HG03439 (cell line): ENCODE results near the gene SCML1.
"Not testable (repeated sequence)": the region's sequence is repeated elsewhere in the genome, so short reads cannot be mapped to it uniquely, and the experiment has no call there.

Source experiments
- ATAC-seq: cut with Tn5 transposase; IDR thresholded peaks from one replicate; pipeline ENCODE4 v1.9.1; 2021; ENCODE audit warnings: mild to moderate bottlenecking, moderate library complexity; ENCODE audit not compliant: unreplicated experiment

SCML1 gene

DNA sequence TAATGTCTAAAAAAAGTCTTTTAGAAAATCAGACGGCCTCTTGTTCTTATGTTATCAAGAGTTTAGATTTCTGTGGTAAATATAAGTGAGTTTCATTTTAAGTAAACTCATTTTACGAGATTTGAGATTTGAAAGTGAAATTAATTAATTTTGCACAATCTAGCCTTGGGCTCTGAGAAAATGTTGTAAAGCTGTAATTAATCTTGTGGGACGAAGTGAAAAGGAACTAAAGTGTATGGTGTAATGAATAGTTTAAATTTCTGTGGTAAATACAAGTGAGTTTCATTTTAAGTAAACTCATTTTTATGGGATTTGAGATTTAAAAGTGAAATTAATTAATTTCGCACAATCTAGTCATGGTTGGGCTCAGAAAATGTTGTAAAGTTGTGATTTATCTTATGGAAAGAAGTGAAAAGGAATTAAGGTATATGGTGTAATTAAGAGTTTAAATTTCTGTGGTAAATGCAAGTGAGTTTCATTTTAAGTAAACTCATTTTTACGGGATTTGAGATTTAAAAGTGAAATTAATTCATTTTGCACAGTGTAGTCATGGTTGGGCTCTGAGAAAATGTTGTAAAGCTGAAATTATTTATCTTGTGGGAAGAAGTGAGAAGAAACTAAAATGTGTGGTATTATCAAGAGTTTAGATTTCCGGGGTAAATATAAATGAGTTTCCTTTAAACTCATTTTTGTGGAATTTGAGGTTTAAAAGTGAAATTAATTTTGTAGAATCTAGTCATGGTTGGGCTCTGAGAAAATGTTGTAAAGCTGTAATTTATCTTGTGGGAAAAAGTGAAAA, 1.6 kb downstream of the SCML1 start:
- no peak for ATAC-seq

DNA sequence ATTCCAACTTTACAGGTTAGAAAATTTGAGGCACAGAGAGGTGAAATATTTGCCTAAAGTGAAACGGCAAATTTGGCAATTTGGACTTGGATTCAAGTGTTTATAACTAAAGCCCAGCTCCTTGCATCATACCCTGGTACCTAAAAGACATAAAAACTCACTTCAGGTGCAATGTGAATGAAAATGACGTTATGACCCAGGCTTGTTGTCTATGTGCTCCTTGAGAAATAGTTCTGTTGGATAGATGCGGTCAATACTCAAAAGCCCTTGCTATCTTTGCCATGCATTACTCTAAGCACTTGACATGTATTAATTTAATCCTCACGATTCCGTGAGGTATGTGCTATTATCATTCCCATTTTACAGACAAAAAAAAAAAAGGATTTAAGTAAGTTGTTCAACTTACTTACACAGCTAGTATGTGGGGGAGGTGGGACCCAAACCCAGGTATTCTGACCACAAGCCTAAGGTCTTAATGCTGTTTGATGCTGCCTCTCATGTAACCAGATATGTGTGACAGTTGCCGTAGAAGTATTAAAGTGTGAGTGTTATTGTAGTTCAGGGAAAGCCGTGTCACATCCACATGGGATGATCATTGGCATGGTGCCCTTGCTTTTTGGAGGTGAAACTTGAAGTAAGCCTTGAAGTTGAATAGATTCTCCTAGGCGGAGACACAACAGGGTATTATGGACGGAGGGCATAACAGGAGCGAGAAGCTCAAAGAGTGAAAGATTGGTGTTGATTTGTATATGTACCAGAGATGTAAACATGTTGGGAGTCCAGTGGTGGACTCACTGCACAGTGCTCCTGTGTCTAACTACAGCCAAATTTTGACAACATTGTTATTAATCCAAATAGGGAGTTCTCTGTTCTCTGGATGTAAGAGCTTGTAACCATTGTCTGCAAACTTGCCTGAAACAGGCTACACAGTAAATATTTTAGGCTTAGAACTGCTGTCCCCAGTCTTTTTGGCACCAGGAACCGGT, 3.1 kb downstream of the SCML1 start:
- ATAC-seq = no peak

DNA sequence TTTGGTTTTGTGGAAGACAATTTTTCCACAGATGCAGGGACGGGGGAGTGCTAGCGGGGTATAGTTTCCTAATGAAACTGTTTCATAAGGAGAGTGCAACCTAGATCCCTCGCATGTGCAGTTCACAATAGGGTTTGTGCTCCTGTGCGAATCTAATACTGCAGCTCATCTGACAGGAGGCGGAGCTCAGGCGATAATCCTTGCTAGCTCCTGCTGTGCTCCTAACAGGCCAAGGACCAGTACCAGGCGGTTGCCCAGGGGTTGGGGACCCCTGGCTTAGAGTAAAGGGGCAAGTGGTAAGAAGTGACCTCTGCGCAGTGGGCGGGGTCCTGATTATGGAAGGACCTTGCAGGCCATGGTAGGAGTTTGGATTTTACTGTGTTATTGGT, 3.8 kb downstream of the SCML1 start:
- no peak for ATAC-seq

DNA sequence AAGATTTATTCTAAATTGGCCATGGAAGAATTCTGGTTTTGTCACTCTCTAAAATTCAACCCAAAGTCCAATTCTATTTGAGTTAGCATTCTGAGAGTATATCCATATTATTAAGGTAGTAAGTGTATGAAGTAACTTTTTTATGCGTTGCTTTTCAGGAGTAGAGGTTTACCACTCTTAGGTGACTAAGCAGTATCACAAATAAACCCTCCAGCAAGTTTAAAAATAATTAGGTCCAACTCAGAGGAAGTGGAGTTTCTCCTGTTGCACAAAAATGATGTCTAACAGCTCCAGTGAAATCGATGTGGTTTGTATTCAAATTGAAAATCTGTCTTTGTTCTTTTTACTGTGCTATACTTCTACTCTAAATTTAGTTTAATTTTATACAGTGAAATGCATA, 6.6 kb downstream of the SCML1 start:
- no peak for ATAC-seq

DNA sequence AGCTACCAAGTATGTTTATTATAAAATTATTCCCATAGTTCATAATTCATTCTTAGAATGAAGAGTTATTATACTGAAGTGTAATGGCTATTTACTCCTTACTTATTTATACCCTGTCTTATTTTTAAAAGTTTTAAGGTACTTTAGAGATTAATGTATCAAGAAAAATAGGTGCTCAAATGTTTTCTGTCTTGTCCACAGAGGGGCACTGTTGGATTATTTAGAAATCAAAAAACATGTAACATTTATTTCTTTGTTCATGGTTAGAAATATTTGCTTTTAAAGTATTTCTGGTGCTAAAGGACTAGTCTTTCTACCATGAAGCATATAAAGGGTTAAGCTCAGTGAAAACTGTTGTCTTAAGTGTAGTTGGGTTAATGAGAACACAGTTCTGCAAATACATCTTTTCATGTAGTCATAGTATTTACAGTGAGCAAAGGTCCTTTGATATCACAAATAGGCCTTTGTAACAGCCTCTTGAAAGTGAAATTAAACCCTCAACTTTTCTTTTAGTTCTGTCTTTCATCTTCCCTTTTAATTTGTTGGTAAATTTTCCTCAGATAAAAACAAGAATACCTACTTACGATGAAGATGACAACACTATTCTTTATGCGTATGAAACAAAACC, 7.7 kb downstream of the SCML1 start:
- no peak for ATAC-seq

DNA sequence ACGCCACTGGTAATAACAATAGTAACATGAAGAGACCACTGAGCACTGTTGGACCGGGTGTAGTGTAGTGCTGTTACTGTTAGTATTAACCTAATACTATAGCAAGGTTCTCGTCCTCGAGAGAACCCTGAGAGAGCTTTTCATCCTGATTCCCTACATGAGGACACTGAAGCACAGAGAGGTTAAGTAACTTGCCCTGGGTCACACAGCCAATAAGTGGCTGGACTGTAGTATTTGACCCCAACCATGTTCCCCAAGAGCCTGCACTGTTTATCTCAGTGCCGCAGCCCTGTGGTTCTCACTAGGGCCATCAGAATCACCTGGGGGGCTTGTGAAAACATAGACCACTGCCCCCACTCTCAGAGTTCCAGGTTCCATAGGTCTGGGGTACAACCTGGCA, 10.4 kb downstream of the SCML1 start:
- ATAC-seq = no peak

DNA sequence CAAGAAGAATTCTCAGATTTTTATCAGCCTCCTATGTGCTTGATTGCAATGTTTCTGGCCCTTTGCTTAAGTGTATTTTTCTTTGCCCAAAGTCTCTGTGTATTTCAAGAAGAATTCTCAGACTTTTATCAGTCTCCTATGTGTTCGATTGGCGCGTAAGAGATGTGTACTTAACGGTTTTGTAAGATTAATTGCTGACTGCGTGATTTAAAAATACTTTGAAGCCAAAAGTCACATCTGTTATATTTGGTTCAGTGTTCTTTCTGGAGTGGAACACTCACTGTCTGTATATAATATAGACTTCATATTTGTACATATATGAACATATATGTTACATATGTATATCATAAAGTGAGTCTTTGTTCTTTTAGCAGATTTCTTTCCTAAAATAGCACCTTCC, 11.4 kb downstream of the SCML1 start:
- no peak for ATAC-seq

DNA sequence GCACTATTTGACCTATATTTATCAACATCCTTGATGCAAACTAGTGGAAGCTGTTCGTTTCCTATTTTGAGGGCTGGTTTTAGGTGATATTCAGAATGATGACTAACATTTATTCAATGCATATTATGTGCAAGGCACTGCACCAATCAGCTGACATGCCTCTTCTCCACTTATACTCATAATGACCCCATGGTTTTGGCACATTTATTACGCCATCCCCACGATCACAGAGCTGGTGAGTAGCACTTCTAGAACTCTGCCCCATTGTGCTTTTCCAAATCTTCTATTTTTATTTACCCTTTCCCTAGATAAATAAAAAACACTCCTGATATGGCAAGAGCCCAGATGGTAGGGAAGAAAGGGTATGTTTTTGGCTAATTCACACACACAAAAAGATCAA, 13.1 kb downstream of the SCML1 start:
- no peak for ATAC-seq

DNA sequence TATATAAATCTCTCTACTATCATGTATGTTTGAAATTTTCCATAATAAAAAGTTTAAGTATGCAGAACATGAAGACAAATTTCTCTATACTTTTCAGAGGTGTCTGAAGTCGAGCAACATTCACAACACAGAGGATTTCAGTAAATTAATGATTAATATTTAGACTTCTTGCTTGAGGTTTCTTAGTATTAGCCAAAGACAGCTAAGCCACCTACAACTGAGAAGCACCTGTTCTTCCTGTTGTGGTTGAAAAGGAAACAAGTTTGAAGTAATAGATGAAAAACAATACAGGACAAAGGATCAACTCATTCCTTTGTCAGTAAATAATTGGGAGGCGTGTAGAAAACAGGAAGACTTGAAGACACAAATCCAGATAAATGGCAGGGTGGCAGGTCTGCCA, 21.1 kb downstream of the SCML1 start:
- ATAC-seq = no peak

DNA sequence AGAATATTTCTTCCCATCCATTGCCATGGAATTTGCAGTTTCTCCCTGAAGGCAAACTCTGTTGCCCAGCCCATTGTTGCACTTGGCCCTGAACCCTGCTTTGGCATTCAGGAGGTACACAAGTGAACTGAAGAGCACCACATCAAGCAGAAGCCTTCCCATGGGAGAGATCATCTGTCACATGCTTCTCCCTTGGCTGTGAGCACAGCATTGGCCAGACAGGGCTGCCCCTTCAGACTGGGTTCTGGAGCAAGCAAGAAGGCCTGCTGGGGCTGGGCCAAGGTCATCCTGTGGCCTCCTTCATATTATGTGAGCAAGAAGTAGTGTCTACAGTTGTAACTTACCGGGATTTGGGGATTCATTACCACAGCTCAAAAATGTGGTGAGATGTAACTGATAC, 22.7 kb downstream of the SCML1 start:
- no peak for ATAC-seq

DNA sequence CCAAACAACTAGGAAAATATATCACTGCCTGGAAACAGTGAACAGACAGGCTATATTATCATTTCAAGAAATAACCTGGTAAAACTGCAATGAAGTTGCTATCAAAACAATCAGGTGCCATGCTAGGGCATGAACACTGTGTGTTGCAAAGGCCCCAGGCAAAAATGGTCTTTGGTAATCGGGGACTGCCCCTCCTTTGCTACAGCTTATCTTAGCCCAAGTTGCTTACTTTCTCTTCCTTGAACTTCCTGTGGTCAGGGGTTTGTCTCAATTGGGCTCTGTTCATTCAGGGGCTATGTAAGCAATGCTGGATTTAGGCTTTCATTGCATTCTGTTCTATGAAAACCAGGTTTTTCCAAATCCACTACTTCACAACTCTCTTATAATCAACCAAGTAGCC, 30.4 kb downstream of the SCML1 start:
- no peak for ATAC-seq

DNA sequence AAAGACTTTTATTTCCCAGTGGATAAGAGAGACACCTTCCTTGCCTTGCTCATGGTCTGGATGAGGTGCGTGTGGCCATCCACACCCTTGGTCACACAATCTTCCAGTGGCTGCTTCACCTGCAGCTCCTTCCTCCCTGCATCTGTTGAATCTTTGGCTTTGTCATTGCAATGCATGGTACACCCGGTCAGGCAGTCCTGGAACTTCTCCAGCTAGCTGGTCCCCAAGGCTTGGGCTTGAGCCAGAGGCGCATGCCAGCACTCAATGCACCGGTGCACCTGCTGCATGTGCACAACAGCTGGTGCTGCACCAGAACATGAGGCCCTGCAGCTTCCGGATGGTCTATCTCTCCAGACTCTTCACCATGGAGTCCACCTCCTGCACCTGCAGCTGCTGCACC, 31.7 kb downstream of the SCML1 start:
- no peak for ATAC-seq

DNA sequence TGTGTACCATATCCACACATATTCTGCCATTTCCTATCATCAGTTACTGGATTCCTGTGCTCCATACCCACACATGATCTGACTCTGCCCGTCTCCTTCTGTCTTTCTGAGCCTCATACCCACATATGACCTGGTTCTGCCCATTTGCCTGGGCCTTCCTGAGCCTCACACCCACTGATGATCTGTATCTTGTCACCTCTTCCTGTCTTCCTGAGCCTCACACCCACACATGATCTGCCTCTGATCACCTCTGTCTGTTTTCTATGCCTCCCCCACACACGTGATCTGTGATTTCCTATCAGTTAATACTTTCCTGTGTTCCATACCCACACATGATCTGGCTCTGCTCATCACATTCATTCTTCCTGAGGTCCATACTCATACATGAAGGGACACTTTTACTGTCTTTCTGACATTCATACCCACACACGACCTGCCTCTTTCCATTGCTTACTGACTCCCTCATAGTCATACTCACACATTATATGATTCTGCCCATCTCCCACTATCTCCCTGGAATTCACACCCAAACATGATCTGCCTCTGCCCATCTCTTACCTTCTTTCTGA, 32.5 kb downstream of the SCML1 start:
- no peak for ATAC-seq

DNA sequence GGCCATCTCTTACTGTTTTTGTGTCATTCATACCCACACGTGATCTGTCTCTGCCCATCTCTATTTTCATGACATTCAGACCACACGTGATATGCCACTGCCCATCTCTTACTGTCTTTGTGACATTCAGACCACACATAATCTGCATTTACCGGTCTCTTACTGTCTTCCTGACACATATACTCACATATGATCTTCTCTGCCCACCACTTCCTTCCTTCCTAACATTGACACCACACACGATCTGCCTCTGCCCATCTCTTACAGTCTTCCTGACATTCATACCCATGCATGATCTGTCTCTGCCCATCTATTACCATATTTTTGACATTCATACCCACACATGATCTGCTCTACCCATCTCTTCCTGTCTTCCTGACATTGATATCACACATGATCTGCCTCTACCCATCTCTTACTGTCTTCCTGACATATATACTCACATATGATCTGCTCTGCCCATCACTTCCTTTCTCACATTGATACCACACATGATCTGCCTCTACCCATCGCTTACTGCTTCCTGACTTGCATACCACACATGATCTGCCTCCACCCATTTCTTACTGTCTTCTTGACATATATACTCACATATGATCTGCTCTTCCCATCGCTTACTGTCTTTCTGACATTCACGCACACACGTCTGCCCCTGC, 36.1 kb downstream of the SCML1 start:
- no peak for ATAC-seq

DNA sequence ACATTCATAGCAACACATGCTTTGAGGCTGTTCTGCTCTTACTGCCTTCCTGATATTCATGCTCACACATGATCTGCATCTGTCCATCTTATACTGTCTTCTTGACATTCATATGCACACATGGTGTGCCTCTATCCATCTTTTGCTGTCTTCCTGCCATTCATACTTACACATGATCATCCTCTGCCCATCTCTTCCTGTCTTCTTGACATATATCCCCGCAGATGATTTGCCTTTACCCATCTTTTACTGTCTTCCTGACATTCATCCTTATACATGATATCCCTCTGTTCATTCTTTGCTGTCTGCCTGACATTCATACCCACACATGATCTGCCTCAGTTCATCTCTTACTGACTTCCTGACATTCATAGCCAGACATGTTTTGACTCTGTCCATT, 36.8 kb downstream of the SCML1 start:
- no peak for ATAC-seq

DNA sequence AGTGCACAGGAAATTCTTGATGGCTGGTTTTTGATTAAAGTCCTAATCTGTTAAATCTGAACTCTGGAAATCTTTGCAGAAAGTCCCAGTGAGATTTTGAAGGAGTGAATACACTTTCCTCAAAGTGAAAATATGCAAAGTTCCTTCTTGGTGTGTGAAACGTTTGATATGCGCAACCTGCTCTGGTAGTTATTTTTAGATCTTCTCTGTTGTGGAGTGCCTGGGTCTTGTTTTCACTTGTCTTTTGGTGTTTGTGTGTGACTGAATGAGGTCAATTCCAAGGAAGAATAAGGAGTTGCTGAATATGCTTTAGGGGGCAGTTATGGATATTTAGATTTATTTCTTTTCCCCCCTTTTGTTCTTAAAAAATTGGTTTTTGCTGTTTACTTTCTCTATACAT, 41.7 kb downstream of the SCML1 start:
- ATAC-seq = no peak

DNA sequence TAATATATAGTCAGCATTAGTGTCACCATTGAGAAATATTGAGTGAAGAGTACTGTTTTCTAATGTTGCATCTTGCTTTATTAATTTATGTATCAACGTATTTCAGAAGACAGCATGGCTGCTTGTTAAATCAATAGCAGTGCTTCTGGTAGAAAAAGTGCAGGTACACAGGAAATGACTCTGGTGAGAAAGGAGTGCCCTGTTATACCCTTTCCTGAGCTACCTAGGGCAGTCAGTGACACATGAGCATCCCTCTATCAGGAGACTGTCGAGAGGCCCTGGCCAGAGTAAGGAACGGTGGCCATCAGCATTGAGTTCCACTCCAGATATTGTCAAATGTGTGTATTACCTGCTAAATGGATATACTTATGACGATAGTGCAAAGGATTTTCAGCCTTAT, 42.1 kb downstream of the SCML1 start:
- ATAC-seq = no peak

DNA sequence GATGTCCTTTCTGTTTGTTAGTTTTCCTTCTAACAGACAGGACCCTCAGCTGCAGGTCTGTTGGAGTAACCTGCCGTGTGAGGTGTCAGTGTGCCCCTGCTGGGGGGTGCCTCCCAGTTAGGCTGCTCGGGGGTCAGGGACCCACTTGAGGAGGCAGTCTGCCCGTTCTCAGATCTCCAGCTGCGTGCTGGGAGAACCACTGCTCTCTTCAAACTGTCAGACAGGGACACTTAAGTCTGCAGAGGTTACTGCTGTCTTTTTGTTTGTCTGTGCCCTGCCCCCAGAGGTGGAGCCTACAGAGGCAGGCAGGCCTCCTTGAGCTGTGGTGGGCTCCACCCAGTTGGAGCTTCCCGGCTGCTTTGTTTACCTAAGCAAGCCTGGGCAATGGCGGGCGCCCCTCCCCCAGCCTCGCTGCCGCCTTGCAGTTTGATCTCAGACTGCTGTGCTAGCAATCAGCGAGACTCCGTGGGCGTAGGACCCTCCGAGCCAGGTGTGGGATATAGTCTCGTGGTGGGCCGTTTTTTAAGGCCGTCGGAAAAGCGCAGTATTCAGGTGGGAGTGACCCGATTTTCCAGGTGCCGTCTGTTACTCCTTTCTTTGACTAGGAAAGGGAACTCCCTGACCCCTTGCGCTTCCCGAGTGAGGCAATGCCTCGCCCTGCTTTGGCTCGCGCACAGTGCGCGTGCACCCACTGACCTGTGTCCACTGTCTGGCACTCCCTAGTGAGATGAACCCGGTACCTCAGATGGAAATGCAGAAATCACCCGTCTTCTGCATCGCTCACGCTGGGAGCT, 49.5 kb downstream of the SCML1 start:
- ATAC-seq = not testable (repeated sequence)

DNA sequence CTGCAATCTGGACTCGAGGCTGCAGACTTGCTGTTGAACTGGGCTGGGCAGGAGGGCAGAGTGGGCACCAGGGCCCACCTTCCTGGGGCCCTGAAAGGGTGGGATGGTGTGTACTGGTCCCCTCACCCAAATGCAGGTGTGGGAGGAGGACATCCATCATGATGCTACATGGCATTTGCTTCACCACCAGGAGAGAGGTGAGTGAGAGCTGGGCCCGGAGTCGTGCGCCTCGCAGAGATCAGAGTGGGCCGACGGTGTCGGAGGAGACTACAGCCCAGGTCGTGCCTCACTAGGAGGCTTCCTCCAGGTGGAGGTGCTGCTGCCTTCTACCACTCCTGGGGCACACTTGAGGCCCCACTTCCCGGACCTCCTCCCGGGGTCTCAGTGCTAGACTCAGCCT, 50.3 kb downstream of the SCML1 start:
- ATAC-seq = no peak

DNA sequence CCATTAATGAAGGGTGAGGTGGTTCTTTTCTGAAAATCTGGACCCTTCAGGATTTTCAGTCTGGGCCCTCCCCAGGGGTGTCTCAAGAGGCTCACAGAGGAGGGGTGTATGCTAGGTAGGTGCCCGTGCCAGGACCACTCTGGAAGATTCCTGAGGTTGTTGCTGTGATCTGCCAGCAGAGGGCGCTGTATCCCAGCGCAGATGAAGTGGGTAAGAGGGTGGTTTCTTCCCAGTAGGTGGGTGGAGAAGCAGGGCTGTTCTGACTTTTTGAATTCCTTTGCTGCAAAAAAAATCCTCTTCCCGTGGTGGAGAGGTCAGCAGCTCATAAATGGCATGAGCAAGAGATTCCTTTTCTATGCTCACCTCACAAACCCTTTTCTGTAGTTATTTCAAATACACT, 51.1 kb downstream of the SCML1 start:
- ATAC-seq = no peak
